ENCODE data around the gene PPP2R1B.

- TF ChIP-seq POLR2AphosphoS5 (IDR thresholded peaks at IDR 0.05; ENCODE audit: low read depth, low read length) (no peak), POLR2A (IDR thresholded peaks at IDR 0.05; ENCODE audit: control extremely low read depth in 1 of 2, low read depth in 2 of 2, low read length in 2 of 2) (no peak), EZH2 (IDR thresholded peaks at IDR 0.05; ENCODE audit: low read depth, low read length, severe bottlenecking) (no peak), TAF1 (IDR thresholded peaks at IDR 0.05; ENCODE audit: low read depth, low read length) (no peak), CBX5 (IDR thresholded peaks at IDR 0.05; ENCODE audit: low read depth, low read length) (no peak), EP300 (IDR thresholded peaks at IDR 0.05; ENCODE audit: borderline replicate concordance in 1 of 2, low read depth in 2 of 2, low read length in 2 of 2) (no peak), USF2 (IDR thresholded peaks at IDR 0.05; ENCODE audit: low read length) (no peak), CTCF (IDR thresholded peaks at IDR 0.05; ENCODE audit: control extremely low read depth in 1 of 3, insufficient read depth in 1 of 3, low read depth in 1 of 3, low read length in 3 of 3) (no peak)
These were observed 38.8 kb downstream of the PPP2R1B start for GRCh38 chr11:111727431-111727830.

All from H1 (cell line).